GM12865 (cell line): ENCODE results near the gene CCDC138.

Source experiments
- DNase-seq: peaks from one replicate; pipeline ENCODE4 v3.0.0; 2010; ENCODE audit warnings: low read depth
- H3K4me3 ChIP-seq: 2 replicates; pipeline ENCODE4 v1.5.1; 2011; ENCODE audit warnings: mild to moderate bottlenecking, low read depth, low read length, control low read depth
- TF ChIP-seq, protein P1 (sequence below): IDR thresholded peaks from 2 replicates; pipeline ENCODE4 v1.5.1; 2011; ENCODE audit warnings: low read length, control low read depth, low read depth, inconsistent platforms; ENCODE audit not compliant: insufficient read depth; ENCODE audit errors: missing control alignments

Gene CCDC138

DNA sequence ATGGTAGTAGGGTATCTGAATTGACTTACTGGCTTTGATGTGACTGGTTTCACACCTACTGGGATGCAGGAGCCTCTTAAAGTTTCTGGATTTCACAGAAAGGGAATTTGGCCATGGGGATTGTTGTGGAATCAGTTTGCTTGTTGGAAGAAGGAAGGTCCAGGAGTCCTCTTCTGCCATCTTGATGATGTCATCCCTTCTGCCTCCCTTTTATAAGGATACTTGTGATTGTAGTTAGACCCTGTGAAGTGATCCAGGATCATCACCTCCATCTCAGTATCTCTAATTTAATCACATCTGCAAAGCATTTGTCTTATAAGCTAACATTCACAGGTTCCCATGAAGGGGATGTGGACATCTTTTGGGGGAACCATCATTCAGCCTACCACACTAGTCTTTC, 79.5 kb downstream of the CCDC138 start:
- TF ChIP-seq, protein P1, sequence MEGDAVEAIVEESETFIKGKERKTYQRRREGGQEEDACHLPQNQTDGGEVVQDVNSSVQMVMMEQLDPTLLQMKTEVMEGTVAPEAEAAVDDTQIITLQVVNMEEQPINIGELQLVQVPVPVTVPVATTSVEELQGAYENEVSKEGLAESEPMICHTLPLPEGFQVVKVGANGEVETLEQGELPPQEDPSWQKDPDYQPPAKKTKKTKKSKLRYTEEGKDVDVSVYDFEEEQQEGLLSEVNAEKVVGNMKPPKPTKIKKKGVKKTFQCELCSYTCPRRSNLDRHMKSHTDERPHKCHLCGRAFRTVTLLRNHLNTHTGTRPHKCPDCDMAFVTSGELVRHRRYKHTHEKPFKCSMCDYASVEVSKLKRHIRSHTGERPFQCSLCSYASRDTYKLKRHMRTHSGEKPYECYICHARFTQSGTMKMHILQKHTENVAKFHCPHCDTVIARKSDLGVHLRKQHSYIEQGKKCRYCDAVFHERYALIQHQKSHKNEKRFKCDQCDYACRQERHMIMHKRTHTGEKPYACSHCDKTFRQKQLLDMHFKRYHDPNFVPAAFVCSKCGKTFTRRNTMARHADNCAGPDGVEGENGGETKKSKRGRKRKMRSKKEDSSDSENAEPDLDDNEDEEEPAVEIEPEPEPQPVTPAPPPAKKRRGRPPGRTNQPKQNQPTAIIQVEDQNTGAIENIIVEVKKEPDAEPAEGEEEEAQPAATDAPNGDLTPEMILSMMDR: no peak
- no peak overlapping the region for H3K4me3 ChIP-seq
- DNase-seq: no peak

DNA sequence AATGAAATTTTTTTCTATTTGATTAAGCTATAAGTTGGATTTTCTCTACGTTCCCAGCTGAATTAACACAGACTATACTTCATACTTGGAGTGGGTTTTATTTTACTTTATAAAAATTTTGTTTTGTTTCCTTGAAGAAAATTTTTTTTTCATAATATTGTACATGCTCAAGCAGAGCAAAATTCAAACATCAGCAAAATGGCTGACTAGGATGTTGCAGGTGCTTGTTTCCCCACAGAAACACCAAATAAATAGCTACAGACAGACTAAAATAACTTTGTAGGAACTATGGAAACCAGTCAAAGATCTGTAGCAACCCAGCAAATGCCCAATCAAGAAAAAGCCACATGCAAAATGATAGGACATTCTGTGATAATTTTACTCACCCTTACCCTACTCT, 82.3 kb downstream of the CCDC138 start:
- no peak overlapping the region for H3K4me3 ChIP-seq
- no peak for DNase-seq
- TF ChIP-seq, protein P1: no peak

DNA sequence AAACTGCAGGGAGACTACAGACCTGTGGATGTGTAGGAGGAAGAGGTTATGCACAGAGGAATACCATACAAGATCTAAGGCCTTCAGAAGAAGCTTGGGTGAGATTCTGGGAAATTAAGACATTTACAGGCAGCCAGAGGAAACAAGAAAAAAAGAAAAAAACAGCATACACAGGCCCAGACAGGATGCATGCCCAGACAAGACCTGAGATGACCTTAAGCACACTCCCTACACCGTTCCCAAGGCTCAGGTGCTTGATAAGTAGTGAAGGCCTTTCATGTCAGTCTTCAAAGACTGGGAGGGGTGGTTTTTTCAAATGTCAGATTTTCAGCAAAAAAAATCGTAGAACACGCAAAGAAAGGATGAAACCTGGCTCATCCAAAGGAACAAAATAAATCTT, 83.0 kb downstream of the CCDC138 start:
- no peak overlapping the region for H3K4me3 ChIP-seq
- TF ChIP-seq, protein P1: no peak
- no peak for DNase-seq

DNA sequence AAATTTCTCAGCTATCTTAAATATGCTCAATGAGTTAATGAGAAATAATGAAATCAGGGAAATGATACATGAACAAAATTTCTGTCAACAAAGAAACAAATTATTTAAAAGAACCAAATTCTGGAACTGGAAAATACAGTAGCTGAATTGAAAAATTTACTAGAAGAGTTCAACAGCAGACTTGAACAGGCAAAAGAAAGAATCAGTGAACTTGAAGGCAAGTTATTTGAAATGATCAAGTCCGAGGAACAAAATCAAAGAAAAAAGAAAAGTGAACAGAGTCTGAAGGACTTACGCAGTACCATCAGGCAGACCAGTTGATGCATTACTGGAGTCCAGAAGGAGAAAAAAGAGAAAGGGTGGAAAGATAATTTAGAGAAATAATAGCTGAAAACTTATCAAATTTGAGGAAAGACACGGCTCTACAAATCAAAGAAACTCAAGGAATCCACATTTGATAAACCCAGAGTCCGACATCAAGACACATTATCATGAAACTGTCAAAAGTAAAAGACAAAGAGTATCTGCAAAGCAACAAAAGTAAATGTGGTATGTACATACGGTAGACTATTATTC, 83.6 kb downstream of the CCDC138 start:
- H3K4me3 ChIP-seq: no peak overlapping the region
- TF ChIP-seq, protein P1: no peak
- no peak for DNase-seq

DNA sequence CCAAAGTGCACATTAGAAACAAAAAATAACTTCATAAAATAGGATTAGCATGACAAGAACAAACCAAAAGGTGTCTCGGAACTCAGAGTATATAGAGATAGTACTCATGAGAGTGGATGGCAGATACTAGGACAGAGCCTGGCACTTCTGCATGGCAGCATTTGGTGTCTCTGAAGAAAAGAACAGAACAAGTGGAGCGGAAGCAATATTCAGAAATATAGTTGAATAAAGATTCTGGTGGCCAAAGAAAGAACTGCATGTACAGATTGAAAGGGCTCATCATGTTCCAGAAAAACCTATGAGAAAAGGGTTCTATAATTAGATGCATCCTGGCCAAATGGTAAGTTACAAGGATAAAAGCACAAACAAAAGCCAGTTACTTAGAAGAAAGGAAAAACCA, 90.9 kb downstream of the CCDC138 start:
- DNase-seq: no peak
- no peak overlapping the region for H3K4me3 ChIP-seq
- TF ChIP-seq, protein P1: no peak

DNA sequence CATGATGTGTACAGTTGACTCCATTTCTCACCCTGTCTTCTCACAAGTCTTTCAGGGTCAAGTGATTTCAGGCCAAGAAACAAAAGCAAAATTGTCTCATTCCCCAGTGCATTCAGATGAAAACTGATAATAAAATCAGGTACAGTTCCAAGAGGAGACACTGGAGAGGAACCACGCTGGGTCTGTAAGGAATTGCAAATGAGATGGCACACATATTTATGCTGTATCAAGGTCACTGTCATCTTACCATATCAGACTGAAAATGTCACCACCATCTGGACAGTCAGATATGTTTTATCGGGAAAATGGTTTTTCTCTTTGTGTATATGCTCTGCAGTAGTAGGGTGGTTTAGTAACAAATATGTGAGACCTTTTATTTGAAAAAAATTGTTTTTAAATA, 91.7 kb downstream of the CCDC138 start:
- H3K4me3 ChIP-seq: no peak overlapping the region
- no peak for DNase-seq
- TF ChIP-seq, protein P1: no peak

DNA sequence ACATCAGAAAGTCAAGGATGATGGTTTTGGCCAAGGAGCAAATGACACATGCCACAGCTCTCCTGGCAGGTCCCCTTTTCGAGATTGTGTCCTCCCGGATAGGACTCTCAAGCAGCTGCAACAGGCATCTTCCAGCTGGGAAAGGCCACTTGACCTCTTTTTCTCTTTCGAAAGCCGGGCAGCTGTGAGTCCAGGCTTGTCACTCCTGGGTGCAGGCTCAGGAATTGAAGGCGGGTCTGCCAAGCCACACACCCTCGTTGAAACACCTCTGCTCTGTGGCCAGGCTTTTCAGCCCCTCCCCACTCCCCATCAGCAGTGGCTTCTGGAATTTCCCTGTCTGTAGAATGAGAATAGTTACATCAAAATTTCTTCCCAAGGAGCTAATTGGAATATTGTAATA, 98.0 kb downstream of the CCDC138 start:
- no peak for DNase-seq
- TF ChIP-seq, protein P1: no peak
- H3K4me3 ChIP-seq: no peak overlapping the region
